Activated naive CD8-positive, alpha-beta T cell treated with anti-CD3 and anti-CD28 coated beads, Interleukin-2, amount 50 U/mL, for 16 hours (primary cell): ENCODE data around the gene DYRK3.
A peak's percentile ranks its signal among the peaks of the same experiment; 100 is the strongest.

Experiments
- DNase-seq: peaks from one replicate; pipeline ENCODE4 v3.0.0-alpha.2; 2020; ENCODE audit warnings: low read depth, low spot score

DYRK3 gene

DNA sequence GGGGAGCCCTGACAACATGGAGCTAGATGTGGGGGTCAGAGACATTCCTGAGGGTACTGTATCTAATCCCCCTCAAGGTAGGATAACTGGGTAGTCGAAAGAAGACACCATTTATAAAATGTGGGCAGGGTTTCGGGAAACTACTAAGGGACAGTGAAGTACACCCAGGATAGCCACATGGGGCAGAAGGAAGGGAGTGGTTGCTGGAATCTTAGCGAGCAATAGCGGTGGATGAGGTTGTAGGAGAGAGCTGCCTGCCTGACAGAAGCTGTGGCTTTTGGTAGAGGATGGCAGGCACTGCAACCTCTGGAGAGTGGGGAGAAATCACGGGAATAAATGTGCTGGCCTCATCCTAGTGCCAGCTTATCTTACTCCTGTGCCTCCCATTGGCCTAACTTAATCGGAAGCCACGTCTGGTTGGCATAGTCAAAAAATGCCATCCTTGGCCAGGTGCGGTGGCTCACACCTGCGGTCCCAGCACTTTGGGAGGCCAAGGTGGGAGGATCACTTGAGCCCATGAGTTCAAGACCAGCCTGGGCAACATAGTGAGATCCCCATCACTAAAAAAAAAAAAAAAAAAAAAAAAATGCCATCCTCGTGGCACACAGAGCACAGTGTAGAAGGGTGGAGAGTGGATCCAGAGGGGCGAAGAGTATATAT is 26.0 kb downstream of the DYRK3 start:
- DNase-seq, result no peak

DNA sequence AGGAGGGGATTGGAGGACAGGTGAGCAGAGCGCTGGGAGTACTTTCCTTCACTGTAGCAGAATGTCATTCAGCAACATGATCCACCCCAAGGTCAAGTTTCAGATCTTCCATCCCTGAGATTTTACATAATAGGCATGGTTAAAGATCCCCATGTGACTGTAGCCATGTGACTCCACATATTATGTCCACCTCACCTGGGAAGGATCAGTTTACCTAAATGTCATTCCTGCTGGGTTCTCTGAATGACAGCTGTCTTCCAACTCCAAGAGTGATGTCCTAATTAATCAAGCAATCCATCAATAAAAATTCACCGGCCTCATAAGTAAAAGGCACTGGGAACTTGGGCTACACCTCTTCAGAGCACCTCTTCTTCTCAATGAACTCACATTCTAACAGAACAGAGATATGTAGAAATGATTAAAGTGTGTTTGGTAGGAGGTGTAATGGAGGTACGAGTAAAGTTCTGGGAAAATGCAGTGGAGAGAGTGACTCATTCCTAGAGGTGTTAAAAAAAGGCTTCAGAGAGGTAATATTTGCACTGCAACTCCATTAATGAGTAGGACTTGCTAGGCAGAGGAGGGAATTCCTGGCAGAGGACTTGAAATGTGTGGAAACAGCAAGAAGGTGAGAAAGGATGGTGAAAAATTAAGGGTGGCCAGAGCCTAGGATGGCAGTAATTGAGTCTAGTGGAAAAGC is 27.2 kb downstream of the DYRK3 start:
- DNase-seq, result no peak

DNA sequence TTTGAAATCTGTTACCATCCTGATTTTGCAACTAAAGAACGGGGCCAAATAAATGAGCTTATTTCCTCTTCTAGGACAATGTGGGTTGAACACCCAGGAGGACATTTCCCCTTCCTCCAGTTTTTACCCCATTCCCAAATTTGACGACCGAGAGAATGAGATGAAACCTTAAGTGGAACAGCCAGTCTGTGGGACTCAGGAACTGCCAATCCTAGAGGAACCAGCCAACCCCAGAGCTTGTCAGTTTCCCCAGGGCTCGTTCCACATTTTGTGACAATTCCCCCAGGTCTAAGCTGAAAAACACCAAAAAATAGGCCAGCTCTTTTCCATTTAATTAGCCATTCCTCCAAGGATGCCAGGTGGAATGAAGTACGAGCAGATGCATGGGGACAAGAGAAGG is 28.0 kb downstream of the DYRK3 start:
- no peak for DNase-seq

DNA sequence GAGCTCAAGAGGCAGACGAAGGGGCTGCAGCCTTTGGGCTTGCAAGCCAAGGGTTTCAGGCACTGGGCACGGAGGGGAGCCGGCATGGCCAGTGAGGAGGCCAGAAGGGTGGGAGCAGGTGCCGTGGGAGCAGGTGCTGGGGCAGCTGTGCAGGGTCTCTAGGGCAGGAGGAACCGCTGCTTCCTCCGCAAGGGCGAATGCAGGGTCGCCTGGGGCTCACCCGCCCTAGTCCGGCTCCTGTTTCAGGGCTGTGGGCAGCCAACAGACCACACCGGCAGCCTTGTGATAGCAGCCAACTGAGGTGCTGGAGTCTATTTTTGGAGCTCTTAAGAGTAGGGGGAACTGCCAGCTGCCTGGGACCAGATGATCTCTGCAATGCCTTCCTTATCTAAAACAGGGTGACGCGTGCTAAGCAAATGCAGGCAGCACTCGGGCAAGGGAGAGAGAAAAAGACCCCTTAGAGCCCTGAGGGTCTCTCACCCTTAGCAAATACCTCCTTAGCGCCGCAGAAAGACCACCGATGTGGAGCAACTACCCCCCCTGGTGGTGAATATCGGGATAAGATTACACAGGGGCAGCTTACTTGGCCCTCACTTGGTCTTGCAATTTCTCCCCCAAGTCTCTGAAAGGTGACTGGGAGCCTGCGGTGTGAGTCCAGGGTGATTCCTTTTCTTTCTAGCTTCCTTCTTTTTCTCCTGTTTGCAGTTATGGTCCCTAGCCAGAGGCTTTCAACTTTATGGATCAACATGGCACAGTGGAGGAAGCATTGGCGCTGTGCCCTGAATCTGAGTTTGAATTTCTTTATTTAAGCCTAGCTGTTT is 28.7 kb downstream of the DYRK3 start:
- peak; percentile 43 for DNase-seq

DNA sequence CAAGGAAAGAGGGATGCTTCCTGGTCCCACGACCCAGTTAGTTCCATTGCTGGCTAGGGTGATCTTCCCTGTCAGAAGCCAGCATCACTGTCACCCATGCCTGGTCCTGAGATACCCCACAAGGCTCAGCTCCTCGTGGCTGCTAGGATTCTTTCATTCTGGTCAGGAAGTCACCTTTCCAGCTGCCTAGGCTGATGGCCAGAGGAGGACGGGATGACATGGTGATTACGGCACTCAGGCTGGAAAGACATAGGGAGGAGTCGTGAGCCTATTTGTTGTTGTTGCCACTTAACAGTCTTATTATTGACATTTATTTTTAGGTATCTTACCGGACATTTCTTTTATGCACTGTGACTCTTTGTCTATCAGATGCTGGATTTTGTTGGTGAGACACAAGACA is 29.4 kb downstream of the DYRK3 start:
- no peak for DNase-seq

DNA sequence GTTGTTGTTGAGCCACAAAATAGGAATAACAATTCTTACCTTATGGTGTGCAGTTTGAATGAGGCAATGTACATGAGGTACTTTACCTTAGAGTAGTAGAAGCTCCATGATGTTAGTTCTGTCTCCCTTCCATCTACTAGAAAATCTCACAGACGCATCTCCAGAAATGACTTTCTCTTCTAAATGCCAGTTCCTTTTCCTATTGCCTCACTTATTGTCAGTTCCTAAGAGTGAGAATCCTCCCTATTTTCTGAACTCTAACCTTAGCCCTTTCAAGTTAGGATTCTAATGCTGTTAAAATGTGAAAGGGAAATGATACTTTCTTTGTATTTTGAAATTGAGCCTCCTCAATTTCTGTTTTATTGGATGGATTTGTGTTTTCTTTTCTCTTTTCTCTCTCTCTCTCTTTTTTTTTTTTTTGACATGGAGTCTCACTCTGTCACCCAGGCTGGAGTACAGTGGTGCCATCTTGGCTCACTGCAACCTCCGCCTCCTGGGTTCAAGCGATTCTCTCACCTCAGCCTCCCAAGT is 30.8 kb downstream of the DYRK3 start:
- DNase-seq, result no peak

DNA sequence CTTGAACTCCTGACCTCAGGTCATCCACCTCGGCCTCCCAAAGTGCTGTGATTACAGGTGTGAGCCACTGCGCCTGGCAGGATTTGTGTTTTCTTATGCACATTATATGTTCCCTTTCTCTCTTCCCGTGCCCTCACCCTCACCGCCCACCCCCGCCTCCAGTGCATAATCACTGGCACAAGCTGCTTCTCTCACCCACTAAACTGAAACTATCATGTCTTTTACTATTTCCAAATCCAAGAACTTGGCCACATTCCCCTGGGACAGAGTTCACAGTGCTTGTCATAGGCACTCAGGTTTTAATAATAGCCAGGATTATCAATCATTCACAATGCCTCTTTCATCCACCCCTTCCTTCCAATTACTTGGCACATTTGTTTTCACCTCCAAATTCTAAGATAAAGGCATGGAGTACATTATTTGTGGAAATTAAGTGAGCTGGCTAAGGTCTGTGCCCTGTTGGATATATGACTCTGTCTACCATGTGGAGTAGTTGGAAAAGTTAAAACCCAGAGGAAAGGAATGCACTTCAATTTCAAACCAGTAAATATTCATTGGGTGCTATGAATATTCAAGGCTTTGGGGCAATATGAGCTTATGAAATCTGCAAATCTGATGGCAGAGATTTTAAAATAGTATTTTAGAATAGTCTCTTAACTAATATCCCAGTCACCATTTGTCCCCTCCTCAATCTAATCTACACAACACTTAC is 31.8 kb downstream of the DYRK3 start:
- no peak for DNase-seq

DNA sequence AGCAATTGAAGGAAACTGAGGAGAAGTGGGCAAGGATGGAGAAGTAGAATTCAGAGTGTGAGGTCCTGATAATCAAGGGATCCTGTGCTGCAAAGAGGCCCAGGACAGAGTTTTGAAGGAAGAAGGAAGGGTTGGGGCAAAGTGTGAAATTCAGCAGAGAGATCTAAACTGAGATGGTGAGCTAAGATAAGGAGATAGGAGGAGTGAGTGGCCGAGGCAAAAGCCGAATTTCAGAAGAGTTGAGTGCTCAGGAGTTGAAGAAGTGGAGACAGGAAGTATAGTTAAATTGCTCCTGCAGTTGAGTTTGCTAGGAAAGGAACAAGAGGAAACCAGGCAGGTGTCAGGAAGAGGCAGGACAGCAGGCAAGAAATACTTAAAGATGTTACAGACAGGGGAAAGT is 33.0 kb downstream of the DYRK3 start:
- DNase-seq, result no peak

DNA sequence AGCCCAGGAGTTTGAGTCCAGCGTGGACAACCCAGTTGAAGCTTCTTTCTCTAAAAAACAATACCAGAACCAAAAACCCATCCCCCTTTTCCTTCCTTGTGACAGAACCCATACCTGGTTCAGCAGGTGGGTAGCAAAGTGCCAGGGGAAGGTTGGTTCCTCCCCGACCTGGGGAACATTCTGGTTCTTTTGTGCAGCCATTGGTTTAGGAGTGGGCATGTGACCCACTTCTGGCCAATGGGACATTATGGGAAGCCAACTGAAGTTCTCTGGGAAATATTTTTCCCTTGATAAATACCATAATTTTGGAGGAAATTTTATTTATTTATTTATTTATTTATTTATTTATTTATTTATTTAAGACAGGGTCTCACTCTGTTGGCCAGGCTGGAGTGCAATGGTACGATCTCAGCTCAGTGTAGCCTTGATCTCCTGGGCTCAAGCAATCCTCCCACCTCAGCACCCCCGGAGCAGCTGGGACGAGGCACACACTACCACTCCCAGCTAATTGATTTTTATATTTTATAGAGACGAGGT is 33.6 kb downstream of the DYRK3 start:
- DNase-seq, result no peak

DNA sequence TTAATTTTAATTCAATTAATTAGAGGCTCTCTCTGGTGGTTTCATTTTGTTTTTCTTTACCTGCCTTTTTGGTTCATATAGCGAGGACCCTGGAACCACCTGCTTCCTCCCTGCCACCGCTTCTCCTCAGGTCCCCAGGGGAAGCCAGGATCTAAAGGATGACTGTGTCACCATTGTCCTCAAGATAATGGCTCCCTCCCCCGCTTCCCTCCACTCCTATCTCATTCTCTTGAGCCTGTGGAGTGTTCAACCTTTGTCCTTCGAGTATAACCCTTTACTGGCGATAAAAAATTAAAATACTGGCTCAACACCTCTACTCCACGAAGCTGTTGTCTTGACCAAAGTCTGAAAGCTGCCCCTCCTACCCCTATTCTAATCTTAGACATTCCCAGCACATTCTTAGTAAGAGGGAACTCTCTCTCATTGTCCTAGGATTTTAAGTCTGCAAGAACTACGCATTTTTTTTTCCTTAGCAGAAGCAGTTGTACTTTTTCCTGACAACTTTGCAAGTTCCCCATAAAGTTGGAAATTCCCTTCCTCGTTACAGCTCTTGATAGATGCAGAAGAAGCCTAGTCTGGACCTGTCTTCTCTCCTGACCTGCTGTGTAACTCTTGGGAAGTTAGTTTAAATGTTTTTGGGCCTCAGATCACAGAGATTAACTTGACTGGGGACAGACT is 36.8 kb downstream of the DYRK3 start:
- DNase-seq, result no peak

DNA sequence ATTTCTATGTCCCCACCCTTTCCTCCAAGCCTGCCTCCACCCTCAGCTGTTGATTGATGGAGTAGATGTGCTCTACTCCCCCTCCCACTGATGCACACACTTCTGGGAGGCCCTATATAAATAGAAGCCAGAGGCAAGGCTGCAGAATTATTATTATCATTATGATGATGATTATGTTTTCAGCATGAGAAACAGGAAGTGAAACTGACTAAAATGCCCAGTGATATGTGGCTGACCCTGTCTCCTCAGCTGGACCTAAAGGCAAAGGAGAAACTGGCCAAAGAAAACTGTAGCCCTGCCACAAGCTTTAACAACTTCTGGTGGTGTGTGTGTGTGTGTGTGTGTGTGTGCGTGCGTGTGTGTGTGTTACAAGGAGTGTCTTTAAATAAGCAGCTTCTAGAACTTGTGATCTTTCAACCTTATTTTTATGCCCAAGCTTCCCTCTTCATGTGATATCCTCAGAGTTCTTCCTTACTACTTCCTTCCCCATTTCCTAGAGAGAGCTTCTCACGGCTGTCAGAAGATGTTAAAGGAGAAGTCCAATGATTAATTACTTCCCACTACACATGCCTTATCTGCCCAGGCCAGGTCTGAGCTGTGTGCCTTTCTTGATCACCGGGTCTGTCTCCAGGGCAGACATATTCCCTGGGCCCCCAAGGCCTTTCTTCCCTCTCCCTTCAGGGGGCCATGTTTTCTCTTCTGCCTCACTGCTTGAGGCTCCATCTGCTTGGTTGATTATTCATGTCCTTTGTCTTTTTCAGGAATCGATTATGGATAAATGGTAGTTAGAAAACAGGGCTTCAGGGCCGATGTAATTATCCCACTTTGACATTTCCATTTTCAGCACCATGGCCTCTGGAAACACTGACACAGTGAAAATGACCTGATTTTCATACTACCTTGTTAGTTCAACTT is 37.8 kb downstream of the DYRK3 start:
- DNase-seq, result no peak

DNA sequence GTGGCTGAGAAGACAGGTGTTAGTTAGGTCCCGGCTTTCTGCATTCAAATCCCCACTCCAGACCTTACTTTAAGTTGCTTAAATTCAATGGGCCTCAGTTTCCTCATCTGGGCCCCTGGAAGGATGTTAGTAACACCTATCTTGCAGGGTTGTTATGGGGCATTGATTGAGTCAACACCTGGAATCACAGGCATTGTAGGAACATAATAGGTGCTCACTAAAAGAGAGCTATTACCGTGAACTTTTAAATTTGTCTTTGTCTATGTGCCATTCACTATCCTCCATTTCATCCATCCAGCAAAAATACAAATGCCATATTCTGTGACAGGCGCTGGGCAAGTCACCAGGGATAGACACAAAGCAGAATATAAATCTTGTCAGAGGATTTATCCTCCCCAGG is 38.9 kb downstream of the DYRK3 start:
- DNase-seq, result no peak

DNA sequence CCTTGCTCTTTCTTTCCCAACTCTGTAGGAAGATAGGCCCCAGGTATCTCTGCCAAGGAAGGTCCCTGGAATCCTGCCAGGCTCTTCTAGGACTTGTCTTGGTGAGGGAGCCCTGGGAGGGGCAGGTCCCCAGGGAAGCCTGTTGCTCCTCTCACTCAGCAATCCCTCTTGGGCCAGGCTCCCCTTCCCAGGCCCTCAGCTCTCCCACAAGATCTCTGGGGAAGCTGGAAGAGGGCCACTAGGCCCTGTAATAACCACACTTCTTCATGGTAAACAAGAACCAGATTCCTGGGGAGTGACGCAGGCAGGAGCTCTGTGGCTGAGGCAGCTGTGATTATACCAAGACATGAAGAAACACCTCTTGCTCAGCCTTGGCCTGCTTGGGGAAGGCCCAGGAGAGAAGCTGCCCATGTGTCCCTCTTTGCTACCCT is 39.4 kb downstream of the DYRK3 start:
- DNase-seq, result no peak

DNA sequence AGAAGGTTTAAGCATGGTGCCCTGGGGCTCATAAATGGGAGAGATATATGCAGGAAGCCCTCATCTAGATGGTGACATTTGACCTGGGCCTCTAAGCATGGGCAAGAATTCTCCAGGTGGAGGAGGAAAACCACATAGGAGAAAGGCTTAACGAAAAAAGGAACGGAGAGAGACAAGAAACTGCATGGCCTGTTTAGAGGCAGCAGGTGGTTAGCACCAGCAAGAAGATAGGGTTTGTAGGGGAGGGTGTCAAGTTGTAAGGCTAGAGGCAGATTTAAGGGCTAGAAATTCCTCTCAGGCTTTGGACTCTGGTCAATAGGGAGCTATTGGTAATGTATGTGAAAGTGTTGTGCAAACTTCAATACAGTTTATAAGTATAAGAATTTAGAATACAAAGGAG is 41.2 kb downstream of the DYRK3 start:
- no peak for DNase-seq

DNA sequence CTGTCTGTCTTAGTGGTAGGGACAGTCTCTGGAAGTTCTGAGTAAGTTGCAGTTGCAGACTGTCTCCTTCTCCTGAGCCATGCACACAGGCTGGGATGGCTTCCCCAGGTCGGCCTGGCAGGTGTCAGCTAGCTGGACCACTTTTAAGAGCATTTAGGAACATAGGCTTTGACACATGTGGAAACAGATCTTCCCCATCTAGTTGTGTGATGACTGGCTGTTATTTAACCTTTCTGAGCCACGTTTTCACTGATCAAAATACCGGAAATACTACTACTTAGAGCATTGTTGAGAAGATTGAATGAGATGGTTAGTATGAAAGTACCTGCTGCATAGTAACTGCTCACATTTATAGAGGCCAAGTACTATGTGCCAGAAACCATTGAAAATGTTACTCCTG is 43.2 kb downstream of the DYRK3 start:
- DNase-seq, result no peak

DNA sequence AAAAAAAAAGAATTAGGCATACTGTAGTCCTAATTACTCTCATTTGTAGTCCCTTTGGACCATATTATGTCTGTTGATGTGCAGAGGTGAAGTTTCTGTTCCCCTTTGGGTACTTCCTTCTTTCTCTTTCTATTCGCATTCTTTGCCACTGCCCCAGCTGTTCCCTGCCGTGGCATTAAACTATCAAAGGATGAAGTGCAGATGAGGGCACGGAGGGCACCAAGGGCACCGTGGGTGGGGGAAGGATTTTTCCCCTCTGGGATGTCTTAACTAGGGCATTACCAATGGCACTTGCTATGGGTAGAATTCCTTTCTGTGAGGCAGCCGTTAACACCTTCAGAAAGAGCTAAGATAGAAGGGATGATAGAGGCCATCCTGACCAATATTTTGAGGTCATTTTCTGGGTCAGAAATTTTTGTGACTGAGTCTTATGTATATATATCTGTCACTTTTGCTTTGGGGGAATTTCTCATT is 44.4 kb downstream of the DYRK3 start:
- DNase-seq, result no peak

DNA sequence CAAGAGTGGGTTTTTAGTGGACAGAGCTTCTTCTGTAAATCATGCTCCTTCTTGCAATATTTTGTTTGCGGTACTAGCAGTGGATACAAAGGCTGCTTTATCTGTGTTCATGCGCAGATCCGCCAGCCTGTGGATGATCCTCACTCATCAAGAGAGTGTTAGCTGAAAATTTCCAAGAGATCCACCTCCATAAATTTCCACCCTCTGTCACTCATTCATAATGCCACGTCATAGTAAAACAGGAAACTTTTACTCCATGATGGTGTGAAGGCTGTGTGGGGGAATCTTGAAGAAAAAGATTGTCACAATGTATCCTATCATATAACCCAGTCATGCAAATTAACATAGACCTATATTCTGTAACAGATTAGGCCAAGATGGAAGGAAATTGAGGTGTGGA is 44.9 kb downstream of the DYRK3 start:
- no peak for DNase-seq

DNA sequence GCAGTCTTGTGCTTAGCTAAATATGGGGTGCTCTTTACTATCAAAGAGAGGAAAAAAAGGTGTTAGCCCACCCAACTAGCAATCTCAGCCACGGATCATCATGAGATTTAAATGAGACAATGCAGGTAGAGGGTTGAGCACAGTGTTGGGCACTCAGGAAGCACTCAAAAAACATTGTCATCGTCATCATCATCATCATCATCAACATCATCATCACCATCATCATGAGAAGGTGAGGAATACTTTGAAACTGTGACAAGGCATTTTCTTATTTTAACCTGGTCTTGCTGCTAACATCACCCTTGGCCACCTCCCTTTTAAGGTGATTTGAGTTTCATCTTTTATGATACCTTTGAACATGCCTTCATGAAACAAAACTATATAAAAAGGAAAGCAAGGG is 46.0 kb downstream of the DYRK3 start:
- DNase-seq, result no peak

DNA sequence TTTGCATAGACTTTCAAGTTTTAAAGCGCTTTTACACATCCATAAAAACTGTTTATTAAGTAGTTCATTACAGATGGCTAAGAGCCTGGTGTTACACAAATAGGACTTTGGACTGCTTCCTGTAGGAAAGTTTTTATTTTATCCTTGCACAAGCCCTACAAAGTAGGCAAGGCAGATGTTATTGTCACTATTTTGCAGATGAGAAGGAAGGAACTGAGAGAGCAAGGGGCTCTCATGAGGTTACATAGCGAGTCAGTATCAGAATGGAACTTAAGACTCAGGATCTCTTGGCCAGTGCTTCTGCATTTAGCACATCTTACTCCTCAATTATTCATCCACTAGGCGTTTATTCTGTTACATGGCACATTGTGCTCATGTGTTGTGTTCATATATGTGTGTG is 46.8 kb downstream of the DYRK3 start:
- no peak for DNase-seq

DNA sequence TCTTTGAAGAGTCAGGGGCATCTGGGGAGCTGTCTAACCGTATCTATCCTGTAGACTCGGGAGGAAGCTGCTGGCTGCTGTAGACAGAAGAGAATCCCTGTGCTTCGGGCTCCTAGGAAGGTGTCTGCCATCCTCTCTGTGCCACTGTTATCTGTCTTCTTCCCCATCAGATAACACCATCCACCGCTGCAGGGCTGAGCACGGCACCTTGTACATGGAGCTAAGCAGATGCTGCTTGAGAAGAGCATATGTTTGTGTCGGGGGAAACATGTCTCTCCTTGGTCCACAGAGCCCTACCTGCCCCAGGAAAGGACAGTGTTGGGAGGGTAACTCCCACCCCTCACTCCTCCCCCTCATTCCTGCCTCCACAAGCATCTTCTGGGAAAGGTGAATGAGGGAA is 48.0 kb downstream of the DYRK3 start:
- no peak for DNase-seq
